ENCODE results near the gene CLTCL1.
"Not testable (repeated sequence)": the region's sequence is repeated elsewhere in the genome, so short reads cannot be mapped to it uniquely, and the experiment has no call there.

Gene CLTCL1

GRCh38 chr22:19266547-19267086 is 24.9 kb downstream of the CLTCL1 start:
- TF ChIP-seq CTCF (IDR thresholded peaks at IDR 0.05) = no peak
- no peaks in the 10 kb centered on the region for H3K4me1 ChIP-seq (ENCODE audit: control insufficient read depth in 1 of 2, insufficient read depth in 1 of 2, low read depth in 1 of 2, low read length in 1 of 2)
- H3K36me3 ChIP-seq = no peaks in the 10 kb centered on the region
- H3K27me3 ChIP-seq = no peaks in the 10 kb centered on the region
- no peak overlapping the region for H3K27ac ChIP-seq
- no peak overlapping the region for H3K4me3 ChIP-seq (ENCODE audit: low read depth in 1 of 2, low read length in 1 of 2)
- H3K9me3 ChIP-seq = no peaks in the 10 kb centered on the region

GRCh38 chr22:19265779-19266178 is 25.7 kb downstream of the CLTCL1 start:
- H3K4me1 ChIP-seq (ENCODE audit: control insufficient read depth in 1 of 2, insufficient read depth in 1 of 2, low read depth in 1 of 2, low read length in 1 of 2) = no peaks in the 10 kb centered on the region
- peaks cover 5% of the 10 kb centered on the region for H3K36me3 ChIP-seq
- H3K27me3 ChIP-seq = no peaks in the 10 kb centered on the region
- TF ChIP-seq CTCF (IDR thresholded peaks at IDR 0.05) = no peak
- no peaks in the 10 kb centered on the region for H3K9me3 ChIP-seq
- no peak overlapping the region for H3K27ac ChIP-seq
- H3K4me3 ChIP-seq (ENCODE audit: low read depth in 1 of 2, low read length in 1 of 2) = no peak overlapping the region

- no peak for TF ChIP-seq CTCF (IDR thresholded peaks at IDR 0.05)
- H3K4me1 ChIP-seq (ENCODE audit: control insufficient read depth in 1 of 2, insufficient read depth in 1 of 2, low read depth in 1 of 2, low read length in 1 of 2) = peaks cover 0 to 11% of the 10 kb centered on the region in 2 experiments
- H3K27ac ChIP-seq = no peak overlapping the region
- H3K9me3 ChIP-seq = no peaks in the 10 kb centered on the region
- H3K36me3 ChIP-seq = peaks cover 17% of the 10 kb centered on the region
- H3K27me3 ChIP-seq = no peaks in the 10 kb centered on the region
- no peak overlapping the region for H3K4me3 ChIP-seq (ENCODE audit: low read depth in 1 of 2, low read length in 1 of 2)
Observed at GRCh38 chr22:19260804-19261203, 30.7 kb downstream of the CLTCL1 start.

- Histone ChIP-seq H3K4me1 (ENCODE audit: control insufficient read depth in 1 of 2, insufficient read depth in 1 of 2, low read depth in 1 of 2, low read length in 1 of 2) (peaks cover 0 to 11% of the 10 kb centered on the region in 2 experiments), H3K36me3 (peaks cover 17% of the 10 kb centered on the region), H3K4me3 (ENCODE audit: low read depth in 1 of 2, low read length in 1 of 2) (no peak overlapping the region), H3K9me3 (no peaks in the 10 kb centered on the region), H3K27ac (peak overlapping the region; percentile 72), H3K27me3 (no peaks in the 10 kb centered on the region)
- TF ChIP-seq CTCF (IDR thresholded peaks at IDR 0.05) = no peak
Observed at GRCh38 chr22:19260194-19260593, 31.3 kb downstream of the CLTCL1 start.

GRCh38 chr22:19258968-19259288 is 32.6 kb downstream of the CLTCL1 start:
- H3K27me3 ChIP-seq; H3K9me3 ChIP-seq; H3K4me3 ChIP-seq (ENCODE audit: low read depth in 1 of 2, low read length in 1 of 2): not testable (repeated sequence)
- Histone ChIP-seq H3K27ac (peak overlapping the region; percentile 72), H3K36me3 (peaks cover 19% of the 10 kb centered on the region), H3K4me1 (ENCODE audit: control insufficient read depth in 1 of 2, insufficient read depth in 1 of 2, low read depth in 1 of 2, low read length in 1 of 2) (peaks cover 0 to 11% of the 10 kb centered on the region in 2 experiments)

- Histone ChIP-seq H3K9me3 (no peaks in the 10 kb centered on the region), H3K27ac (no peak overlapping the region), H3K4me1 (ENCODE audit: control insufficient read depth in 1 of 2, insufficient read depth in 1 of 2, low read depth in 1 of 2, low read length in 1 of 2) (peaks cover 0 to 11% of the 10 kb centered on the region in 2 experiments), H3K27me3 (no peaks in the 10 kb centered on the region), H3K4me3 (ENCODE audit: low read depth in 1 of 2, low read length in 1 of 2) (no peak overlapping the region), H3K36me3 (peaks cover 25% of the 10 kb centered on the region)
- TF ChIP-seq CTCF (IDR thresholded peaks at IDR 0.05) = no peak
Observed at GRCh38 chr22:19258371-19258770, 33.1 kb downstream of the CLTCL1 start.

GRCh38 chr22:19256362-19256761 is 35.2 kb downstream of the CLTCL1 start:
- Histone ChIP-seq H3K4me1 (ENCODE audit: control insufficient read depth in 1 of 2, insufficient read depth in 1 of 2, low read depth in 1 of 2, low read length in 1 of 2) (peaks cover 0 to 11% of the 10 kb centered on the region in 2 experiments), H3K36me3 (peaks cover 39% of the 10 kb centered on the region)
- H3K27me3 ChIP-seq; H3K9me3 ChIP-seq; H3K4me3 ChIP-seq (ENCODE audit: low read depth in 1 of 2, low read length in 1 of 2); H3K27ac ChIP-seq: not testable (repeated sequence)

Data from neutrophil (primary cell).